HG03378 (cell line): ENCODE measurements around the gene CTNNBL1.
"Not testable (repeated sequence)": the region's sequence is repeated elsewhere in the genome, so short reads cannot be mapped to it uniquely, and the experiment has no call there.

ENCODE experiments used
- ATAC-seq: cut with Tn5 transposase; IDR thresholded peaks from one replicate; pipeline ENCODE4 v1.9.1; 2021; ENCODE audit warnings: mild to moderate bottlenecking, moderate library complexity; ENCODE audit not compliant: unreplicated experiment

The CTNNBL1 gene, protein sequence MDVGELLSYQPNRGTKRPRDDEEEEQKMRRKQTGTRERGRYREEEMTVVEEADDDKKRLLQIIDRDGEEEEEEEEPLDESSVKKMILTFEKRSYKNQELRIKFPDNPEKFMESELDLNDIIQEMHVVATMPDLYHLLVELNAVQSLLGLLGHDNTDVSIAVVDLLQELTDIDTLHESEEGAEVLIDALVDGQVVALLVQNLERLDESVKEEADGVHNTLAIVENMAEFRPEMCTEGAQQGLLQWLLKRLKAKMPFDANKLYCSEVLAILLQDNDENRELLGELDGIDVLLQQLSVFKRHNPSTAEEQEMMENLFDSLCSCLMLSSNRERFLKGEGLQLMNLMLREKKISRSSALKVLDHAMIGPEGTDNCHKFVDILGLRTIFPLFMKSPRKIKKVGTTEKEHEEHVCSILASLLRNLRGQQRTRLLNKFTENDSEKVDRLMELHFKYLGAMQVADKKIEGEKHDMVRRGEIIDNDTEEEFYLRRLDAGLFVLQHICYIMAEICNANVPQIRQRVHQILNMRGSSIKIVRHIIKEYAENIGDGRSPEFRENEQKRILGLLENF

DNA sequence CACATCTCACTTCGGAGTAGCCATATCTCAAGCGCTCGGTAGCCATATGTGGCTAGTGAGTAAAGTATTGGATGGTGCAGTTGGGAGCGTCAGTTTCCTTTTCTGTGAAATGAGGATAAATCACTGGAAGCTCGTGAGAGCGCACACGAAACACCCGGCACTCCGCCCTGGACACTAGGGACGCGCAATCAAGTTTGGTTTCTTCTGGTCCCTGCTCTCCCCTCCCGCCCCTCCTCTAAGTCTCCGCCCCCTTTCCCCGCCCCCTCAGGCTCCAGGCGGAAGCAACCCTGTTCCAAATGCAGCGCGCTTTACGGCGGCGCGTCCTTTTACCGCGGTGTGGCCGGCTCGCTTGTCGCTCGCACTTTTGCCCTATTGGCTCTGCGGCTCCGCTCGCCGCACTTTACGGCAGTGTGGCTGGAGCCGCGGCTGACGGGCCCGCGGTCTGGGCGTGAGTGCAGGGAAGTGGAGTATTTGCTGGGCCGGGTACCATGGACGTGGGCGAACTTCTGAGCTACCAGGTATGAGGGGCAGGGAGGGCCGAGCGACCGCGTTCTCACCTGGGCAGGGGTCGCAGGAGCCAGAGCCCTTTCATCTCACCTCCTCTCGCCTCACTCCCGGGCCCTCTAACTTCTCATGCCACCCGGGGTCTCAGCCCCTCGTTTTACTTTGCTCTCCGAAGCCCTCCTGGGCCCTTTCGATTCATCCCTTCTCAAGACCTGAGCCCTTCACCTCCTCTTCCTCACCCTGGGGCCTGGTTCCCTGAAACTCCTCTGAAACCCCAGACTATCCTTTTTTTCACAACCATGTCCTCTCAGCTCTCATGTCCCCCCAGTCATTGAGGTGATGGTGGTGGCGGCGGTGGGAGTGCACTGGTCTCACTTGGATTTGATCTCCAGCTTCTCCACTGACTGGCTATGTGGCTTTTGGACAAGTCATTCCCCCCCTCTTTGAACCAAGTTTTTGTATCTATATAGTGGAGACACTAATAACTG is at the start of gene CTNNBL1:
Gene CTNNBL1, plus strand, starts transcription at position 396 of the 992 bp plus-strand sequence. Its CDS starts 93 bp downstream, at position 489.
- ATAC-seq, result peak; percentile 57

DNA sequence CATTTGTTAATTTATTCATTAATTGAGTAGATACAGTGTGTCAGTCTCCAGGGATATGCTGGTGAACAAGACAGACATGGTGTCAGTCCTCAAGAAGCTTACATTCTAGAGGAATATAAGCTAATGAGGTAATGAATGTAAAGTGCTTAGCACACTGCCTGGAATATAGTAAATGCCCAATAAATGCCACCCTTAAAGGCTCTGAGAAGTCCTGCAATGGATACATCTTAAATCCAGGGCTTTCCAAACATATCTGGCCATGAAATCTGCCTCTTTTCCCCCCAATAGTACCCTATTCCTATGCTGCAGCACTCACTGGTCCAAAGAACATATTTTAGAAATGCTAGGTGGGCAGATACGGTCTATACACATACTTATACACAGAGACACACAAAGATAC is 49.2 kb upstream of the CTNNBL1 start:
- no peak for ATAC-seq

DNA sequence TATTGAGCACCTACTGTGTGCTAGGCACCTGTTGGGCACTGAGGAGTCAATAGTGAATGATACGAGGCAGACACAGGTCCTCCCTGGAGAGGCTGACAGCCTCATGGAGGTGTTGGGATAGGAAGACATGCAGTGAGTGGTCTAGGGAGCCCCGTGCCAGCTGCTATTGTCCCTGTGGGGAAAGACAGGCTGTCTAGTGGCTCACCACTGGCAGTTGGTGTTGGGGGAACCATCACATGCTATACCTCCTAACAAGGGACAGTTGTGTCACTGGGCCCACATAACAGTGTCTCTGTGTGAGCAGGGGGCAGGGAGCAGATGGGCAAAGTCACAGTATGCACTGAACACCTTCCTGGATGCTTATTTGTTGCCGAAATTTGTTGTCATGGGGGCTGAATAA is 45.9 kb upstream of the CTNNBL1 start:
- no peak for ATAC-seq

DNA sequence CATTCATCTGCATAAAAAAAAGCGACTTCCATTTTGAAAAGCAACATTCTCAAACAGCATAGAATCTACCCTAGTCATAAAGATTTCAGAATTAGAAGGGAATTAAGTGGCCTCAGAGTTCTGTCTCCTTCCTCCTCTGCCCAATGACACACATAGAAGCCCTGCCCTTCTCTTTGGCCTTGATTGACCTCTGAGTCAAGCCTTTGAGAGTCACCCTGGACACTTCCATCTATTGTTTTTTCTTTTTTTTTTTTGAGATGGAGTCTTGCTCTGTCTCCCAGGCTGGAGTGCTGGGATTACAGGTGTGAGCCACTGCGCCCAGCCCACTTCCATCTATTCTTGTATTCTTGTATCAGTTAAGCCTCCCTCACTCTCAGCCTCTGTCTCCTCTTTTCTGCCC is 44.8 kb upstream of the CTNNBL1 start:
- ATAC-seq, result no peak

DNA sequence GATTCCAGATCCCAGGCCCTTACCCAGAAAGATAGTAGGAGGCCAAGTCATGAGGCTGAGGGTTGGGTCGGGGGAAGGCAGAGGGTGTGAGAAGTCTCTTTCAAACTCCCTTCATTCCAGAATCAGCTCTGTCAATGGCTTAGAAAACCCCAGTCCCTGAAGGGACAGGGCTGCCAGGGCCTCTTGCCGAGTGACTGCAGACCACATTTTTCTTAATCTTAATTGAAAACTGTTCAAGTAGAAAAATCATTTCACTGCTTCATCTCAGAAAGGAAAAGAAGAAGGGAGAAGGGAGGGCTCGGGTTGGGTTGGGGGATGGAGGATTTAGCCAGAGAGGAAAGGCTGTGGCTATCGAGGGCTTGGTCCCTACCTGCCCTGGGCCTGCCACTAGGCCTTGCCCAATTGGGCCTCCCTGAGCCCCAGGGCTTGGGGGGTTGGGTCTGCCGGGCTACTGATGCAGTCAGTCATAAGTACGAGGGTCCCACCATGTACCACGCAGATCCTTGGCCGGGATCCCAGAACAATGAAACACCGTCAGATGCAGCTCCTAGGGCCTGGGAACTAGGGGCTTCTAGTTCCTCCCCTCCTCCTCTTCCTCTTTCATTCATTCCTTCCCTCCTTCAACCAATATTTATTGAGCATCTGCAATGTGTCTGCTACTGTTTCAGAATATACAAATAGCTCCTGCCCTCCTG is 44.0 kb upstream of the CTNNBL1 start:
- ATAC-seq, result no peak

DNA sequence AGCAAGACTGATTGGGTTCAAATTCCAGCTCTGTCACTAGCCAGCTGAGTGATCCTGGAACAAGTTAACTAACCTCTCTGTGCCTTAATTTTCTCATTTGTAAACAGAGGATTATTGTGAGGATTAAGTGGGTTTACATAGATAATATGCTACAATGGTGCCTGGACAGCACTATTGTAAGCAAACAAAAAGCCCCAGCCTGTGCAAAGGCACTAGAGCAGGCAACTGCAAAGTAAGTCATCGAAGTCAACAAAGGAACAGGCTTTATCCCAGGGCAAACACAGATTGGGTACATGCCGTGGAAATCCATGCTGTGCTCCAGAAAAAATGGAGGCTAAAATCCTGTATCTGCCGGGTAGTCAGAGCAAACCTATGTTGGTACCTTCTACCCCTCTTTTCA is 43.2 kb upstream of the CTNNBL1 start:
- ATAC-seq, result no peak

DNA sequence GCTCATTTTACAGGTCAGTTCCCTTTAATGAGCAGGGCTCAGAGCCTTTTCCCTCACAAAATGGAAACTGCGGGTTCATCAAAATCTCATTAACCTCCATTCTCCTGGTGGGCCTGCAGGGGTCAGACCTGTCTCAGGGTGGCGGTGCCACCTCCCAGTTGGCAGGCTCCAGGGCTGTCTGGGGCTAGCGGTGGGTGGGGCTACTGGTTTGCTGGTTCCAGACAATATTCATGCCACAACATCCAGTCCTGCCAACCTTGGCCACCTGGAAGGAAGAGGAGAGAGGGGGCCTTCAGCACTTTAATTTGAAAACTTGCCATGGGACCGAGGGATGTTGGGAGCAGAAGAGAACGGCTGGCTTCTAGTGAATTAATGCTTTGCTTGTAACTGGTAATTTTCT is 41.9 kb upstream of the CTNNBL1 start:
- ATAC-seq, result no peak

DNA sequence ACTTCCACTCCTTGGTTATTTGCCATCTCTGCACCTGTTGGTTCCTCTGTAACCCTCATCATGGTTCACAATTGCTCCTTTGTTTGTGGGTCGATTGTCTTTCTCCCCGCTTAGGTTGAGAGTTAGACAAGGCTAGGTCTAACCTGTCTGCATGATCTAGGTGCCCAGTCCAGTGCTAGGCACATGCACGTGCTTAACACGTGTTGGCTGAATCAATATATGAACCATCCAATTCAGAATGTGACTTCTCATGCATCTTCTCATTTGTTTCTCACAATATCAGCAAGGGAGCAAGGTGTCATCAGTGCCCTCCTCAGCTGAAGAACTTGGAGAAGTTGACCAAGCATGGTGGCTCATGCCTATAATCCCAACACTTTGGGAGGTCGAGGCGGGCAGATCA is 36.9 kb upstream of the CTNNBL1 start:
- ATAC-seq, result no peak

DNA sequence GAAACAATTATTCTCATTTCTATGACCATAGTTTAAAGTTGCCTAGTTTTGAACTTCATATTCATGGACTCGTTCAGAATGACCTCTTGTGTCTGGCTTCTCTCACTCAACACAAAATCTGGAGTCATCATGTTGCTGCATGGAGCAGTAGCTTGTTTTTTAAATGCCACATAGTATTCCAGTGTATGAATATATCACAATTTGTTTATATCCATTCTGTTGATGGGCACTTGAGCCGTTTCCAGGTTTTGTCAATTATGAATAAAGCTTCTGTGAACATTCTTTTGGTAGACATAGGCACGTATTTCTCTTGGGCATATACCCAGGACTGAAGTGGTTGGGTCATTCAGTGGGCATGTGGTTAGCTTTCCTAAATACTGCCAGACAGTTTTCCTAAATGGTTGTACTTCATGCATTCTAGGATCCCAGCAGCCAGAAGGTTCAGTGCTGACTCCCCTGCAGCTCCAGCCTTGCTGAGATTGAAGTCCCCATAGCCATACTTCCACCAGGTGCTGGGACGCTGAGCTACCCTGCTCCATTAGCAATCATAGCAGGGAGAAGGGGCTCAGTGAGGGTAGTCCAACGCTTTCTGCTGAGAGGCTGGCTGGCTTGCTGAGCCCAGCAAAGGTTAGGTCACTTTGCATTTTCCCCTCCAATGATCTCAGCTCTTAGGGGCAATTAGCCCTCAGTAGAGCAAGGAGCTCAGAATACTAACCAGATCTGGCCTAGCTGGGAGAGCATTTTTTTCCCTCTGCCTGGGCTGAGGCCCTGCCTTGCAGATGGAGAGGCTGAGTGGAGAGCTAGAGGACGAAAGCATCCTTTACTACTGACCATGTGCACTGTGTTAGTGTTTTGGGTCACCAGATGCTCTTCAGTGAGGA is 35.7 kb upstream of the CTNNBL1 start:
- no peak for ATAC-seq

DNA sequence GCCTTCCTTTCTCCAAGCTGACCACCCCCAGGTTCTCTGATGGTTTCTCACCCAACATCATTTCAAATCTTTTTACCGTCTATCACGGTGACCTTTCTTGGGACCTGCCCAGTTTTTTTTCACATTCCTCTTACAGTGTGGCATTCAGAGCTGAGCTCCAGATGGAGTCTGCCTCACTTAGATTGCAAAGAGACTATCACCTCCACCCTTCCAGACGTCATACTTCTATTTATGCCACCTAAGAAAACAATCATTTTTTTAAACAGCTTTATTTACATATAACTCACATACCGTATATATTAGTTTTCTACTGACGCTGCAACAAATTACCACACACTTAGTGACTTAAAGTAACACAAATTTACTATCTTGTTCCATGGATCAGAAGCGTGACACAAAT is 32.3 kb upstream of the CTNNBL1 start:
- ATAC-seq, result no peak

DNA sequence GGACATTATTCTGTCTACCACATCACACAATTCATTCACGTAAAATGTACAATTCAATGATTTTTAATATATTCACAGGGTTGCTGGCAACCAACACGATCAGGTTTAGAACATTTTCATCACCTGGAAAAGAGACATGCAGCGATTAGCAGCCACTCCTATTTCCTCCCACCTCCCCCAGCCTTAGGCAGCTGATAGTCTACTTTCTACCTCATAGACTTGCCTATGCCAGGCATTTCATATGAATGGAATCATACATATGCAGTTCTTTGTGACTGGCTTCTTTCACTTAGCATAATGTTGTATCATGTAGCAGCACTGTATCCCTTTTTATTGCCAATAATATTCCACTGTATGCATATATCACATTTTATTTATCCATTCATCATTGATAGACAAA is 31.5 kb upstream of the CTNNBL1 start:
- no peak for ATAC-seq

DNA sequence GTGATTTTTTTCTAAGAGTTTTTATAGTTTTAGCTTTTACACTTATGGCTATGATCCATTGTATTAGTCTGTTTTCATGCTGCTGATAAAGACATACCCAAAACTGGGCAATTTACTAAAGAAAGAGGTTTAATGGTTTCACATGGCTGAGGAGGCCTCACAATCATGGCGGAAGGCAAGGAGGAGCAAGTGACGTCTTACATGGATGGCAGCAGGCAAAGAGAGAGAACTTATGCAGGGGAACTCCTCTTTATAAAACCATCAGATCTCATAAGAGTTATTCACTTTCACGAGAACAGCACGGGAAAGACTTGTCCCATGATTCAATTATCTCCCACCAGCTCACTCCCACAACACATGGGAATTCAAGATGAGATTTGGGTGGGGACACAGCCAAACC is 29.2 kb upstream of the CTNNBL1 start:
- not testable (repeated sequence) for ATAC-seq

DNA sequence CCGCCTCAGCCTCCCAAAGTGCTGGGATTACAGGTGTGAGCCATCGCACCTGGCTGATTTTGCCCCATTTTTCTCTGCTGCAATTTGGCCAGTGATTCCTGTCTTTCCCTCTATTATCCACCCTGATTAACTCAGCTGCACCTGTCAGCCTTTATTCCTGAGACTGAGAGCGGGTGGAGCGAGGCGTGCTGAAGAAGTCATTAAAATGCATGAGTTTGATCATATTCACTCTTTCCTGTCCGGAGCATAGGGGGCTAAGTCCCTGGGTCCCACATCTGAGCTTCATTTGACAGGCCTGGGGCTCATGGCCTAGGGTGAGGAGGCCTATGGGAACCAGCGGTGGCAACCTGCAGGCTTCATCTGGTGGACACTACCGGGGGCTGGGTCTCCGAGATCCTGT is 25.7 kb upstream of the CTNNBL1 start:
- no peak for ATAC-seq

DNA sequence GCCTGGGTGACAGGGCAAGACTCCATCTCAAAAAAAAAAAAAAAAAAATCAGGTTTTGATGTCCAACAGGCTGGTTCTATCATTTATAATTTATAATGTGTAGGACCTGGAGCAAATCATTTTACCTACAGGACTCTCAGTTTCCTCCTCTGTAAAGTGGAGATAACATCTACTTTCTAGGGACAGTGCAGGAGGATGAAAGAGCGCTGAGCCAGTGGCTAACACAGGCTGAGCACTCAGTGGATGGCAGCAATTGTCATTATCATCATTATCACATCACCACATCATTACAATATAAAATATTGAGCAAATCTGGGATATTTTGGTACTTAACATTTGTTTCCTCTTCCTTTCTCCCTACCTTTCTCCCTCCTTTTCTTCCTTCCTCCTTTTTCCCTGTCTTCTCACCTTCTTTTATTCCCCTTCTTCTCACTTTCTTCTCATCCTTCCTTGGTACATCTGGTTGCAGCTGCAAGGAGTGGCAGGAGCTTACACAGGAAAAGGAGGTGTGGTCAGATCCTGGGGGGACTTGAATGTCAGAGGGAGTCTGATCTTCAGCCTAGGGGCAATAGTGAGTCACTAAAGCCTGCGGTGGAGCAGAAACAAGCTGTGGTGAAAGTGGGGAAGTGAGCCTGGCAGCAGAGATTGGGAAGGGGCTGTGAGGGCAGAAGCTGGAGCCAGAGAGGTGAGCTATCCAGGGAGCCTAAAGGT is 24.6 kb upstream of the CTNNBL1 start:
- ATAC-seq, result no peak

DNA sequence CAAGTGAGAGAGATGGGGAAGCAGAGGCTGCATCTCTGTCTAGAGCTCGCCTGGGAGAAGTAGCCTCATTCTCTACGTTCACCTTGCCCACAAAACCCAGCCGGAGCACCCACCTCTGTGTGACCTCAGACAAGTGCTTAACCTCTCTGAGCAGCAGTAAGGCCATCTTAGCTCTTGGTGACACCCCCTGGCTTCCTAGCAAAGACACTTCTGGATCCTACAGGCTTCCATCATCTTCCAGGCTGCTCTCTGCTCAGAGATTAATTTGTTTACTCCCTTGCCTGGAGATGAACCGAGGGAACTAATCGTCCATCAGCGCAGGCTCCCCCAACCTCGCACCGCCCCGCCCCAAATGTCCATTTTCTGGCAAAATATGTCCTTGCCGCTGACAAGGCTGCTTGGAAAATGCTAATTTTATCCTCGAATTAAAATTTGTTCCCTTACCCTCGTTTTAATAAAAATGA is 24.0 kb upstream of the CTNNBL1 start:
- no peak for ATAC-seq

DNA sequence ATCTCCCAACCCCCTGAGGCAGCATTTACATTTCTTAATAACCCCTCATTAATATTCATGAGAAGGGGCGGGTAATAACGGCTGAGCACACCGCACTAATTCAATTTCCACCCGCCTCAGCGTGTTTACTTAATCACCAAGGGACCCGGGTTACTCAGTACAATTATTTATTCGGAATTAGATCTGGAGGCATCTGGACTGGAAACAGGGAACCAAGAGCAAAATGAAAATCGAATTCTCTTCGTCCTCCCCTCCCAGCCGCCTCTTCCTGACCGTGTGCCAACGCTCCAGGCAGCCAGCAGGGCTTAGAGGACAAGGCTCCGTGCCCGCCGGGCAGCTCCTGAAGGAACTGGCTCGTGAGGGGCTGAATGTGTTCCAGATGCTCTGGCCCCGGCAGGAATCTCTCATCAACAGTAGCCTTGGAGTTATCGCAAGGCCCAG is 23.5 kb upstream of the CTNNBL1 start:
- no peak for ATAC-seq

DNA sequence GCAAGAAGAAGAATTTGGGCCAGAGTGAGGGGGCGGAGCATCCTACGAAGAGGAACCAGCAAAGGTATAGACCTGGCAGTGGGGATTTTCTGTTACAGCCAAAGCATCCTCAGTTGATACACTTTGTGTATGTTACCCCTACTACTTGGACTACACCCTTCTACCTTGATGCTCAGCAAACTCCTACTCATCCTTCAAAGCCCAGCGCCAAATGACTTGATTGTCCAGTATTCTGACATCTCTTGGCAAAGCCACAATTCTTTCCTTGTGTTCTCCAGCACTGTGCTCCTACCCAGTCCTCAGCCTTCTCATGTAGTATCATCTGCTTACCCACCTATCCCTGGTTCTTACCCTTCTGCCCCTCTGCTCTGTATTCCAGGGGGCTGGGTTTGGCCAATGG is 21.7 kb upstream of the CTNNBL1 start:
- ATAC-seq, result no peak

DNA sequence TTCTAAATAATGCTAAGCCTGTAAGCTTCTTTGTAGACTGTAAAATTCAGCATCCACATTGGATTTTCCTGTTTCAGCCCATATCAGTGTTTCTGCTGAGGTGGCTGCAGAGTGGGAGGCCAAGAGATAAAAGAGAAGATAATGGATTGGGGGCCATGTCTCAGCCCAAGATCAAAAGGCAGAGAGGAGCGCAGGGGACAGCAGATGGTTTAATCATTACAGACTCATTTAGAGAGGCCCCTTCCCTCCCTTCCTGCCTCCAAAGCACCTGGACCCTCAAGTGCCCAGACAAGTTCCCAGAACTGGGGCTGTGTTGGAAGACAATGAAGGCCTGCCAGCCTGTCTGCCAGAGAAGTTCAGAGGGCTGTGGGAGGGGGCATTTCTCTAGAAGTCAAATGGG is 20.4 kb upstream of the CTNNBL1 start:
- ATAC-seq, result no peak

DNA sequence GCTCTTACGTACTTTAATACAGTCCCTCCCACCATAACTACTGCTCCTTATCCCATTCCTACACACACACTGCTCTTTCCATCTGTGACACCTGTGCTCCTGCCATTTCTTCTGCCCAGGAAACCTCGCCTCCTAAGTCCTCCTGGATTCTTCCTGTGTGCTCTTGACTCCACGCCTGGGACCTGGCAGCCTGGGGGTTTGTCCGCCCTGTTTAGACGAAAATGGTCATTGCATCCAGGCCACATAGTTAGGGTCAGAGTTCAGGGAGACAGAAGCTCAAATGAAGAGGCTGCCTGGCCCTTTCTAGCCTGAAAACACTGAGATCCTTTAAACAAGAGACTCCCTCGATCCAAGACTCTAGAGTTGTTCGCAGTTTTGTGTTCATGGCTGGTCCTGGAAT is 17.4 kb upstream of the CTNNBL1 start:
- ATAC-seq, result no peak
